Neutrophil (primary cell): ENCODE measurements around the gene PDLIM5.

Source experiments
- H3K27ac ChIP-seq: fragments of 200-600 bp; sonication (generic); 2 replicates; pipeline ENCODE4 v1.5.1; 2016; ENCODE audit warnings: mild to moderate bottlenecking, moderate library complexity
- H3K27me3 ChIP-seq: fragments of 200-600 bp; sonication (generic); 2 replicates; pipeline ENCODE4 v1.6.0; 2016; ENCODE audit warnings: mild to moderate bottlenecking
- H3K36me3 ChIP-seq: fragments of 200-600 bp; sonication (generic); 2 replicates; pipeline ENCODE4 v1.5.1; 2017
- H3K4me1 ChIP-seq, 2 experiments: fragments of 200-600 bp in 1 of 2; sonication (generic) in 1 of 2; 1 replicate in 1 of 2; 2 replicates in 1 of 2; pipeline versions ENCODE4 v1.5.1 to v1.6.1; 2013 to 2016; ENCODE audit warnings: low read depth in 1 of 2, low read length in 1 of 2, mild to moderate bottlenecking in 1 of 2, moderate library complexity in 1 of 2; ENCODE audit not compliant: control insufficient read depth in 1 of 2, insufficient read depth in 1 of 2
- H3K4me3 ChIP-seq, 2 experiments: fragments of 200-600 bp in 1 of 2; sonication (generic) in 1 of 2; 1 replicate in 1 of 2; 2 replicates in 1 of 2; pipeline ENCODE4 v1.5.1; 2013 to 2016; ENCODE audit warnings: low read depth in 1 of 2, low read length in 1 of 2, mild to moderate bottlenecking in 1 of 2, moderate library complexity in 1 of 2
- H3K9me3 ChIP-seq: fragments of 200-600 bp; sonication (generic); 2 replicates; pipeline ENCODE4 v1.5.1; 2016
- TF ChIP-seq, protein P1 (sequence below): fragments of 200-600 bp; sonication (generic); IDR thresholded peaks from 2 replicates; pipeline ENCODE4 v1.5.1; 2016; ENCODE audit warnings: antibody characterized with exemption

PDLIM5 gene

DNA sequence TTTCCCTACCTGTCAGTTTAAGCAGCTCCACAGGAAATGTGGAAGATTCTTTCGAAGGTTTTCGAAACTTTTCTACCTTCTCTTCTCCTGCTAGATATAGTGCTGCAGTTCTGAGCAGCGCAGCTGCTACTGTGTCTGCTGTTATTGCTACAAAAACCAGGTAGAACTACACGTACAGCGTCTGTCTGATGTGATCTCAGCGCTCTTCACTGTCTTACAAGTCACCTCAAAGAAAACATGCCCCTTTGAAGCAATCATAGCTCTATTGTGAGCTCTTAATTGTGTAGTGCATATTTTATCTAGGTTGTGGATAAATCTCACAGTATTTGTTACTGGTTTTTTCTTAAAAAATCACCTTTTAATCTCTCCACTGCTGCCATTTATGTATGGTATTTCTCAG is 158.4 kb downstream of the PDLIM5 start:
- Histone ChIP-seq H3K27me3 (no peaks in the 10 kb centered on the region), H3K36me3 (no peaks in the 10 kb centered on the region), H3K9me3 (no peaks in the 10 kb centered on the region), H3K4me1 (no peaks in the 10 kb centered on the region), H3K4me3 (no peak overlapping the region), H3K27ac (no peak overlapping the region)
- TF ChIP-seq, protein P1, sequence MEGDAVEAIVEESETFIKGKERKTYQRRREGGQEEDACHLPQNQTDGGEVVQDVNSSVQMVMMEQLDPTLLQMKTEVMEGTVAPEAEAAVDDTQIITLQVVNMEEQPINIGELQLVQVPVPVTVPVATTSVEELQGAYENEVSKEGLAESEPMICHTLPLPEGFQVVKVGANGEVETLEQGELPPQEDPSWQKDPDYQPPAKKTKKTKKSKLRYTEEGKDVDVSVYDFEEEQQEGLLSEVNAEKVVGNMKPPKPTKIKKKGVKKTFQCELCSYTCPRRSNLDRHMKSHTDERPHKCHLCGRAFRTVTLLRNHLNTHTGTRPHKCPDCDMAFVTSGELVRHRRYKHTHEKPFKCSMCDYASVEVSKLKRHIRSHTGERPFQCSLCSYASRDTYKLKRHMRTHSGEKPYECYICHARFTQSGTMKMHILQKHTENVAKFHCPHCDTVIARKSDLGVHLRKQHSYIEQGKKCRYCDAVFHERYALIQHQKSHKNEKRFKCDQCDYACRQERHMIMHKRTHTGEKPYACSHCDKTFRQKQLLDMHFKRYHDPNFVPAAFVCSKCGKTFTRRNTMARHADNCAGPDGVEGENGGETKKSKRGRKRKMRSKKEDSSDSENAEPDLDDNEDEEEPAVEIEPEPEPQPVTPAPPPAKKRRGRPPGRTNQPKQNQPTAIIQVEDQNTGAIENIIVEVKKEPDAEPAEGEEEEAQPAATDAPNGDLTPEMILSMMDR: no peak

DNA sequence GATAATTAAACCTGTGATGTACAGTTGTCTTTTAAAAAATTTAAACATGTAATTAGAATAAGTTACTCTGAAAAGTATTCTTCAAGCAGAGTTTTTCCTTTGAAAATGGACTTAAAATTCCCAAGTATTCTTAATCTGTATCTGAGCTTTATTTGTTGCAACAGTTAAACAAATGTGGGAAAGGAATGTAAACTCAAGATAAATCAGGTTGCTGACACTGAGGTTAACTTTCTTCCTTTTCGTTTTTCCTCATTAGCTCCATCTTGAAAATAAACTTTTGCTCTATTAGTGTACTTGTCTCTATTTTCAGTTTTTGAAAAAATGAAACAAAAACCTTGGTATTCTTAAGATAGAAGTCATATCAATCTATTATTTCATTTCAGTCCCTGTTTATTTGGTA is 161.5 kb downstream of the PDLIM5 start:
- TF ChIP-seq, protein P1: no peak
- no peaks in the 10 kb centered on the region for H3K9me3 ChIP-seq
- H3K27ac ChIP-seq: no peak overlapping the region
- no peak overlapping the region for H3K4me3 ChIP-seq
- H3K36me3 ChIP-seq: peaks cover 5% of the 10 kb centered on the region
- no peaks in the 10 kb centered on the region for H3K4me1 ChIP-seq
- H3K27me3 ChIP-seq: no peaks in the 10 kb centered on the region

DNA sequence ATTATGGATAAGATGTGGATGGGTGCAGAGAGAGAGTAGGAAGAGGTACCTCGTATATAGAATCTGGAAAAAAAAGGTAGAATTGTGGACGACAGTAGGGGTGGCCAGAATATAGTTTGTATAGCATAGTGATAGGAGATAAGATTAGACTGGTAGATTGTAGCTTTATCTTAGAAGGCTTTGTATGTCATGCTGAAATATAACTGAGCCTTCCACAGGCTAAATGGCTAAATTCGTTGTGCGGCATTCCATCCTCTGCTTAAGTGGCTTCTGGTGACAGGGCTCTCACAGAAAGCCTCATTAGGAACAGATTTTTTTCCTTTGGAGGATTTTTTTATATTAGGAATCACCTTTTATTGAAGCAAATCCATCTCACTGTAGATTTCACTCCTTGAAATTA is 163.7 kb downstream of the PDLIM5 start:
- Histone ChIP-seq H3K36me3 (peaks cover 23% of the 10 kb centered on the region), H3K9me3 (no peaks in the 10 kb centered on the region), H3K27me3 (no peaks in the 10 kb centered on the region), H3K4me1 (no peaks in the 10 kb centered on the region), H3K4me3 (no peak overlapping the region), H3K27ac (no peak overlapping the region)
- TF ChIP-seq, protein P1: no peak

DNA sequence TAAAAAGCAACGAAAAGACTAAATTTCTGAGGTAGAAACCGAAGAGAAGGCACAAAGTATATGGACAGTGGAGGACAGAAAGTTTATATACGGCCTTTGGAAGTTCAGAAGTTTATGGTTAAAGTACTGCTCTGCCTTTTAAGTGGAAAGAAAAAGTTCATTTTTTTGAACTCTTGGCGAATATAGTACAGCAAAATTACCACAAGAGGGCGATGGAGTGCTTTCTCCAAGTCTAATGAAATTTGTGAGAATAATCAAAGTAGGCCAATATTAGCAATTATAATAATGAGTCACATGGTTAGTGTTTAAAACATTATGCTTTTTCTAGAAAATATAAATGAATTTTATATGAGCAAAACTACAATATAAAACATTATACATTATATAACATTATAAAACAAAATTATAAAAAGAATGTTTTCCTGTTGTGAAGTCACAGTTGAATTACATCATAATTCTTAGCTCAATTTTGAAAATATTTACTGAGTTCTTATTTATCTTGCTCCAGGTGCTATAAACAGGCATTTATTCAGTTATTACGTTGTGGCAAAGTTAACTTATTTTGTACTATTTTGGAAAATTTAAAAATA is 169.8 kb downstream of the PDLIM5 start:
- no peak overlapping the region for H3K27ac ChIP-seq
- H3K27me3 ChIP-seq: no peaks in the 10 kb centered on the region

DNA sequence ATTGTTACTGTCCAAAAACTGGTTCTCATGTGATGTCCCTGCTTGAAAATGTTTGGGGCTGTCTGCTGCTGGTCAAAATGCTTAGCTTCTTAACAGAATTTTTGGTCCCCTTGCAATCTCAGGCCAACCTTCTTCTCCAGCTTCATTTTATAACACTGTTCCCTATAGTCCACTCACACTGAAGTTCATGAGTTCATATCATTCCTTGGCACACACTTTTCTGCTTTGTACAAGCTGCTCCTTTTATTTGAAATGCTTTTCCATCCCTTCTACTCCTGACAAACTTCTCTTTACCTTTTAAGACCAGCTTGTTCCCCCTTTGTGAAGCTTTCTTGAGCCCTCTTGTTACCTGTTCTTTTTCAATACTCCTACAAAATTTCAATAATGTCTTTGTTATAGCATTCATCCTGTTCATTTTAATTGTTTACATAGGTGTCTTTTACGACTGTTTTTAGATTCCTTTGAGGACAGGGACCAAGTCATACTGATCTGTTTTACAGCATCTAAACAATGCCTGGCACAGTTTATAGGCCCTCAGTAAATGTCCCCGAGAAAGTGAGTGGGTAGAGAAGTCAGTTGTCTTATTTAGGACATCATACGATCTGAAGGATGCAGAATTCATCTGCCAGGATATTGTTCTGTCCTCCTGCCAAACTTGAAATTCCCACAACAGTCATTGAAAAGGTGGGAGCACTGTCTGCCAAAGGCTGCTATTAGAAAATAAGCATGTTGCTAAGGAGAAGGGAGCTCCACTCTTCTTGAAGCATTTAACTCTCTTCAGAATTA is 171.6 kb downstream of the PDLIM5 start:
- no peaks in the 10 kb centered on the region for H3K27me3 ChIP-seq
- H3K27ac ChIP-seq: no peak overlapping the region
- no peaks in the 10 kb centered on the region for H3K4me1 ChIP-seq
- peaks cover 18% of the 10 kb centered on the region for H3K36me3 ChIP-seq
- H3K9me3 ChIP-seq: no peaks in the 10 kb centered on the region
- H3K4me3 ChIP-seq: no peak overlapping the region
- TF ChIP-seq, protein P1: no peak

More for the DNA sequence above, 169.8 kb downstream of the PDLIM5 start:
- no peaks in the 10 kb centered on the region for H3K4me1 ChIP-seq
- no peaks in the 10 kb centered on the region for H3K9me3 ChIP-seq
- H3K36me3 ChIP-seq: peaks cover 23% of the 10 kb centered on the region
- TF ChIP-seq, protein P1: peak; percentile 11
- no peak overlapping the region for H3K4me3 ChIP-seq
